NCI-H2029 treated with DMSO at 0.1 percent for 48 hours (cell line): ENCODE results near the gene SF3B5.
"Not testable (repeated sequence)": the region's sequence is repeated elsewhere in the genome, so short reads cannot be mapped to it uniquely, and the experiment has no call there.

Experiments used
- DNase-seq: peaks from one replicate; lab custom pipeline; 2025; lab: John Stamatoyannopoulos, UW

SF3B5 gene

DNA sequence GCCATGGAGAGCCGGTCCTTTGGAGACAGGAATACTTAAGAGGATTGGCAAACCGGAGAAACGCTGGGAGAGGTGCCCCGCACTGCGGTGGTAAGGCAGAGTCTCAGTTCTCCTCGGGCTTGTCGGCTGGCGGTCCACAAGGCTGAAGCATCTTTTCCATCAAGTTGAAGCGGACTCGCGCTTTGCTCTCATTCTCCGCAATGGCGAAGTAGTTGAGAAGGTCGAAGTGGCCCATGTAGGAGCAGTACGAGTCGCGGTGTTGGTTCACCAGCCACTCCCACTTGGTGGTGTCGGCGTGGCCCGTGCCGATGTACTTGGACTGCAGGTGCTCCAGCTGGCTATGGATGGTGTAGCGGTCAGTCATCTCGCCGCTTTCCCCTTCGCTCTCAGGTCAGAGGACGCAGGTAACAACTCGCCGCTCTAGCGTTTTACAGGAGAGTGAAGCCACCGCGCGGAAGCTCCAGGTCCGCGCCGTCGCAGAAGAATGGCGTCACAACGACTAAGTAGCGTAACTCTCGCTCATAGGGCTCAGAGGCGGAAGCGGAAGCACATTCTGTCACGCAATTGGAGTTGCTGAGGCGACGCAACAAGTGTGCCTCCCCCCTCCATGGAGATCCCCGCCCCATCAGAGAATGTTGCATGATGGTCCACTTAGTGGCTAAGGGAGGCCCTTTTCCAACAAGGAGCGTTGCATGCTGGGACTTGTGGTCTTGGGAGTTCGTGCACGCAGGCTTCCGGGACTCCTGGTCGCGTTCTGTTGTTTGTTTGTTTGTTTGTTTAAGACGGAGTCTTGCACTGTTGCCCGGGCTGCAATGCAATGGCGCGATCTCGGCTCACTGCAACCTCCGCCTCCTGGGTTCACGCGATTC lies at the start of gene SF3B5:
Gene SF3B5, minus strand, starts transcription at position 440 of the 869 bp plus-strand sequence. Its CDS starts 76 bp downstream, at position 364.
- DNase-seq = peak; percentile 75

DNA sequence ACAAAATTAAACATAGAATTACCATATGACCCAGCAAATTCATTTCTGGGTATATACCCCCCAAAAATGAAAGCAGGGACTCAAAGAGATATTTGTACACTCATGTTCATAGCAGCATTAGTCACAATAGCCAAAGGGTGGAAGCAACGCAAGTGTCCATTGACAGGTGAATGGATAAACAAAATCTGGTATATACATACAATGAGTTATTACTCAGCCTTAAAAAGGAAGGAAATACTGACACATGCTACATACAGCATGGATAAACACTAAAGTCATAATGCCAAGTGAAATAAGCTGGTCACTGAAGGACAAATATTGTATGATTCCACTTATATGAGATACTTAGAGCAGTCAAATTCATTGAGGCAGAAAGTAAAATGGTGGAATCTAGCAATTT lies 49.6 kb upstream of the SF3B5 start:
- DNase-seq = no peak

DNA sequence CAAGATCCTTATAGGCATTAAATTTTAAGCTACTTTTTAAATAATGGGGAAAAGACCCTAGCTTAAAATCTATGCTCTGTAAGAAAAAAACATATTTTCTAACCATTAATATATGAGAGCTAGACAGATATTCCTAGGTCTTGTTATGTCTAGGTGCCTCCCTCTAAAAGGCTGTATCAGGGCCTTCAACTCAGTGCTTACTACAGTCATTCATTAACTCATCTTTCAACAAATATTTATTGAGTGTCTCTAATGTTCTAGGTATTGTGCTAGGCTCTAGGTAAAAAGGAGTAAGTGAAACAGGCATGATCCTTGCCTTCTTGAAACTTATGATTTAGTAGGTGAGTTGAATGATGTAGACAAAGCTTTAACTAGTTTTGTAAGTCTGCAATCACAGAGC lies 48.5 kb upstream of the SF3B5 start:
- DNase-seq = no peak

DNA sequence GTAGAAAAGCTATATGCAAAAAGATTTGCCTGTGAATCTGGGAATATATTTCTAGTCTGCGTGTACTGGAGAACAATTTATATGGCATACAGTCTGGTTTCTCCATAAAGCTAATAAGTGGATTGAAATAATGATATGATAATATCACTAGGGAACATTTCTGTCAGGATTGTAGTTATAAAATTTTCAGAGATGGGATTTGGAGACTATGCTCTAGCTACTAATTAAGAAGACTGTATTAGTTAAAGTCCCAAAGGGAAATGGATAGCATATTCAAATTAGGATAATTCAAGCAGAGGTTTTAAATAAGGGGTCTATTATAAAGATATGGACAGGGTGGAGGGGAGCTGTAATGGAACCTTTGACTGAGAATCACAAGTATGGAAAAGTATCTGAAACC lies 47.7 kb upstream of the SF3B5 start:
- no peak for DNase-seq

DNA sequence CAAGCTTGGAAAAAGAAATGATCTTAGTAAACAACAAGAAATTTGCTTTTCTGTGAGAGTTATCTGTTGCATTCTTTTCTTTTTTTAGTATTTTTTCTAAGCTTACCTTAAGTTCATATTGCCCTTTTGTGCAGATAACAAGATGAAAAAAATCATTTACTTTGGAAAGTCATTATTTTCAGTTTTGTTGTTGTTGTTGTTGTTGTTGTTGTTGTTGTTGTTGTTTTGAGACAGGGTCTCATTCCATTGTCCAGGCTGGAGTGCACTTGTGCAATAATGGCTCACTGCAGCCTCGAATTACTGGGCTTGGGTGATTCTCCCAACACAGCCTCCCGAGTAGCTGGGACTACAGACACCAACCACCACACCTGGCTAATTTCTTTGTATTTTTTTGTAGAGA lies 46.1 kb upstream of the SF3B5 start:
- DNase-seq = no peak

DNA sequence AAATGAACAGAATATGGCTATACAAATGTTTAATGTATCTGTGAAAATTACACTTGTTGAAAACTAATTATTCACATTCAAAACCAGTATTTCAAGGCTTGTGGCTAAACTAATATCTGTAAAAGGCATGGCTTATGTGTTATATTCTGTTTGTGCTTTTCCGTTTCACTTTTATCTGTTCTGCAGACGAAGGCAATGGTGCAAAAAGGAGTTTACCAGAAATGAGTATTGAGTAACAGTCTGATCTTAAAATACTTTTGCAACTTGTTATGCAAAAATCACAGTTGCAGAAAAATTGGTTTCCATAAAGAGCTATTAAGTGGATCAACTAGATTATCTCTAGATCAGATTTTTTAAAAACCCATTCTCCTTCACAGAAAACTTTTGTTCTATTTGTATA lies 45.5 kb upstream of the SF3B5 start:
- no peak for DNase-seq

DNA sequence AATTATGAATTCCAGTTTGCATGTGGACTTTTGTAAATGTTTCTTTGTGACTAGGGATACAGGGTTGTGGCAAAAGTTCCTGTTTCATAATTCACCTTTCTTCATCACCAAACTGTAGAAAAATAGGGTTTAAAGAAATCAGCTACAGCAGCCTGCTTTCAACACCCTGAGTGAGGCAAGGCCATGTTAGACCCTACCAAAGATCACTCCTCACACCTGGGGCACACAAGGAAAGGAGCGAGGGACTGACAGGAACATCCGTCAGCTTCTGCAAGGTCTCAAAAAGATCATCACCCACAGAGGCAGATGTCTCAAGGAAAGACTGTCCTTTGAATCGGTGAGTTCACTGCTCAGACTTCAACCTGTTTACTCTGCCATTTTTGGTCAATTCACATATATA lies 44.4 kb upstream of the SF3B5 start:
- no peak for DNase-seq

DNA sequence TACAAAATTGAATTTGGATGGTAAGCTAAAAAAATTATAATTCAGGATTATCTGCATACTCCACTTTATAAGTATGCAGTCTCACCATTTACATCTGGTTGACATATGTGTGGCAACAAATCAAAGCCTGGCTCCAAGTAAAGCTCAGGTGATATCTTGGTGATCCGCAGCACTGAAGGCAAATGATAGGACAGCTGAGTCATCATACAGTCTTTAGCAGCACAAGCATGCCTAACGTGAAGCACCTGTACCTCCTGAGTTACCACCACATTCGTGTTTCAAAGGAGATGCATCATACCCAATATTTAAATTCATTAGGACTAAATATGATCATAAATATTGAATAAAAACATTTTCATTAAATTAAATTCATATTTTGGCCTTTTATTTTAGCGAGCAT lies 43.2 kb upstream of the SF3B5 start:
- DNase-seq = no peak

DNA sequence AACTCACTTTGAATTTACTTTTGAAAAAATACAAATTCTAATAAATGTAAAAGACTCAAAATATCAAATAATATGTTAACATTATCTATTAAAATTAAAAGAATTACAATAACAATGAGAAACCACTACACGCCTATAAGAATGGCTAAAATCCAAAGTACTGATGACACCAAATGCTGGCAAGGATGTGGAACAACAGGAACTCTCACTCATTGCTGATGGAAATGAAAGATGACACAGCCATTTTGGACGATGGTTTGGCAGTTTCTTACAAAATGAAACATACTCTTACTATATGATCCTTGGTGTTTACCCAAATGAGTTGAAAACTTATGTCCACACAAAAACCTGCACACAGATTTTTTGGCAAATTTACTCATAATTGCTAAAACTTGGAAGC lies 39.4 kb upstream of the SF3B5 start:
- no peak for DNase-seq

DNA sequence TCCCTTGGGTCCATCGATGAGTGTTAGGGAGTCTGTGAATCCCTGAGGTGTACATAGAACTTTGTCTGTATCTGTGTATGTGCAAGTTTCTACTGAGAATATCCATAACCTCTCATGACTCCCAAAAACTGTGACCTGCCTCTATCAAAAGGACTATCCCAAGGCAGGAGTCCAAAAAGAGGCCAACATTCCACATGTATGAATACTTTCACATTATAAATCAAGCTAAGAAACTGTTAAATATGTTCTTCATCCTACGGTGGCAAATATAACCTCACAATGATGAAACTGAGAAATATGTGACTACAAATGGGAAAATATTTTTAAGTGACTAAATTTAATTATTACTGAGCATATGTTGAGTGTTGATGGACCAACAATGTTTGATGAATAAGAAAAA lies 38.8 kb upstream of the SF3B5 start:
- no peak for DNase-seq

DNA sequence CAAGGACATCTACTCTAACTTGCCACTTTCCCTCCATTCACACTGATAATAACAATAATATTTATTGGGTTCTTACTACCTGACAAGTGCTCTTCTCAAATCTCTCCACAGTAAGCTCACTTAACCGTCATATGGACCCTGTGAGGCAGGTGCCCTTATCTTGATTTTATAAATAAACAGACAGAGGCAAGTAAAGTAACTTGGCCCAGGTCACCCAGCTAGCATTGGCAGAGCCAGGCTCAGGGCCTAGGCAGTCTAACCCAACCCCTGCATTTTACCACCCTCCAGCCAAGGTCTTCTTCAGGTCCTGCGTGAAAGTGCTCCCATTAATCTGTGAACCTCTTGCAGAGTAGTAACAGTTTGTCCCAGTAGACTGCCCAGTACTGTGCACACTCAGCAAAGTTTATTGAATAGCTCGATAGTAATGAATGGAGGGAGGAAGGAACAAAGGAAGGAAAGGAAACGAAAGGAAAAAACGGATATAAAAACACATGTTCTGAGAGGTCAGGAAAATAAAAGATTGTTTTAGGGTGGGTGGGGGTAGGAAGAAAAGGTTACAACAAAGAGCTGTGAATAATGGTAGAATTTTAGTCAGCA lies 38.0 kb upstream of the SF3B5 start:
- no peak for DNase-seq

DNA sequence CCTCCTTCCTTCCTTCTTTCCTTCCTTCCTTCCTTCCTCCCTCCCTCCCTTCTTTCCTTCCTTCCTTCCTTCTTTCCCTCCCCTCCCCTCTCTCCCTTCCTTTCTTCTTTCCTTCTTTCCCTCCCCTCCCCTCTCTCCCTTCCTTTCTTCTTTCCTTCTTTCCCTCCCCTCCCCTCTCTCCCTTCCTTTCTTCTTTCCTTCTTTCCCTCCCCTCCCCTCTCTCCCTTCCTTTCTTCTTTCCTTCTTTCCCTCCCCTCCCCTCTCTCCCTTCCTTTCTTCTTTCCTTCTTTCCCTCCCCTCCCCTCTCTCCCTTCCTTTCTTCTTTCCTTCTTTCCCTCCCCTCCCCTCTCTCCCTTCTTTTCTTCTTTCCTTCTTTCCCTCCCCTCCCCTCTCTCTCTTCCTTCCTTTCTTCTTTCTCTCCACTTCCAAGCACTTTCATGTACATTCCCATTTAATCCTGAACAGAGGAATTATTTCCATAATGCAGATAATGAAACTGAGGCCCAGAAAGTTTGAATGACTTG lies 36.9 kb upstream of the SF3B5 start:
- not testable (repeated sequence) for DNase-seq

DNA sequence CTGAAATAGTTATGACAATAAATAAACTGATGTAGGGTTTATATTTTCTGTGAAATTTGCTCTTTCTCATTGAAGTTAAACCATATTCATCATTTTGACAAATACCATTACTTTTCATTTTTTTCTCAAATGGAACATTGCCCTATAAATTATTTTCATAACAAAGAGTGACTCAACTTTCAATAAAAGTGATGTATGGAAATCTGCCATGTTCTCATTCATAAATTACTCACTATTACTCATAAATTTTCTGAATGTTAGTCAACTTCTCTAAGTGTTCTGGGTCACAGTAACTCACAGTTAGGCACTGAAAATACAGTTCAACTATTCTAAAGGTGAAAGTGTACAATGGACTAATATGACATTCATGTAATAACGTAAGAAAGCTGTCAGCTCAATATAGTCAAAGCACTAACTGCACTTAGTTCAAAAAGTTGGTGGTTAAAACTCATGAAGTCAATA lies 35.9 kb upstream of the SF3B5 start:
- no peak for DNase-seq

DNA sequence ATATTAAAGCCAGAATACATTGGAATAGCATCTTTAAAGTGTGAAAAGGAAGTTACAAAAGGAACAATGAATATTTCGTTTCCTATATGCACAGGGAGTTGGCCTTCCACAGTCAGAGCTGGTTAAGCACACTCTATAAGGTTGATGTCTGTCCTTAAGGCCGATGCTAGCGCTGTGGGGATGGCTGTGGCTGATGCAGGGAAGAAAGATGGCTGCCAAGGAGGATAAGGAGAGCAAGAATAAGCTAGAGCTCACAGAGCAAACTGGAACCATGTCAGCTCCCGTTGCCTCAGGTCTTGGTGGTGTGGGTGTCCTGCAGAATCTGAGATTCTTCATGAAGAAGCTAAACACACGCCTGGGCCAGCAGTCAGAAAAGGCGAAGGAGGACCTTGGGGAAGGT lies 34.1 kb upstream of the SF3B5 start:
- no peak for DNase-seq

DNA sequence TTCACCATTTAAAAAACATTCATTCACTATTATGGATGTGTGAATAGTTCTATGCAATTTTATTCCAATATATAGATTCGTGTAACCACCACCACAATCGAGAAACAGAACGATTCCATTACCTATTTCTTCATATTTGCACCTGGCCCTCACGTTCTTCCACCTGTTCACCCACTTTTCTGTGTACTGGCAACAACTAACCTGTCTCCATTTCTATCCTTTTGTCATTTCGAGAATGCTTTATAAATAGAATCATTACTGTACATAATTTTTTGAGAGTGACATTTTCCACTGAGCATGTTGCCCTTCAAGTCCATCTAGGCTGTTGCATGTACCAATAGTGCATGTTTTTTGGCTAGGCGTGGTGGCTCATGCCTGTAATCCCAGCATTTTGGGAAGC lies 31.7 kb upstream of the SF3B5 start:
- no peak for DNase-seq

DNA sequence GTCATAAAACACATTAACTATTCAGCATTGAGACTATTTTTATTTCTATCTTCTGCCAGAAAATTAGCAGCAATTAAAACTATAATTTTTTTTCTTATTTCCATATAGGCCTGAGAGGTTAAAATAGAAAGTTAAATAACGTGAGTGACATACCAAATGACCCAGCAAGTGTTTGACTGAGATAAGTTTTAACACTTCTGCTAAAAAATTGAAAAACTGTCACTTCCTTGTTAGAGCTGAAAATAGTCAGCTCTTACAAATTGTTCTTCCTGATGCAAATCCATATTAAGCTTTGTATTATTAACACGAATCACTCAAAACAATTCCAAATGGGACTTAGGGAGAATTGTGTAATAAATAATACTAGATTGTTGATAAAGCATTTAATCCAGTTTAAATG lies 28.5 kb upstream of the SF3B5 start:
- no peak for DNase-seq

DNA sequence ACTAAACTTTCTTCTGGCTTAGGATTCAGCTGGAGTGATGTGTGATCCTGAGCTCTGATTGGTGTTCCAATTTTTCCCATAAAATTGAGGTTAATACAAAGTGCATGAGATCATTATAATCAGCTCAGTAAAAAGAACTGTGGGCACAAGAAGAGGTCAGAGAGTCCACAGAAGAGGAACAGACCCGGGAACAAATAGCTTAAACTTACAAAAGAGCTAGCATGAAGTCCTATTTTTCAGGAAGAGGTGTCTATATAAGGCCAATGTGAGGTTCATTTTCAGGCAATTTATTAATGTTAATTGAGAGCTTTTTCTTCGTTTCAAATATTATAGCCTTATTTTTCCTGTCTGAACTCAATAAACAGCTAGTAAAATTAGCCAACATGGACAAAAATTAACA lies 28.0 kb upstream of the SF3B5 start:
- no peak for DNase-seq

DNA sequence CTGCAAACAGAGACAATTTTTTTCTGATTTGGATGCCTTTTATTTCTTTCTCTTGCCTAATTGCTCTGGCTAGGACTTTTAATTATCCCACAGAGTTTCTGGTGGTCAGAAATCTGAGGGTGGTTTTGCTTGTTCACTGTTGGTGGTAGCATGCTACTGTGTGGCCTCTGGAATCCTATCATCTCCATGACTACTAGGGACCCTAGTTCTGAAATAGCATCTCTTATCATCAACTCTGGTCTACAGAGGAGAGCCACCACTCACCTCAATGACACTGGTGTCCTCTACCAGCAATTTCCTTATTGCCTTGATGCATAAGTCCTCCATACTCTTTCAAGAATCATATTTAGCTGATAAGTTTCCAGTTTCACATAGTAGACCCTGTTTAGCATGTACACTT lies 27.5 kb upstream of the SF3B5 start:
- DNase-seq = no peak

DNA sequence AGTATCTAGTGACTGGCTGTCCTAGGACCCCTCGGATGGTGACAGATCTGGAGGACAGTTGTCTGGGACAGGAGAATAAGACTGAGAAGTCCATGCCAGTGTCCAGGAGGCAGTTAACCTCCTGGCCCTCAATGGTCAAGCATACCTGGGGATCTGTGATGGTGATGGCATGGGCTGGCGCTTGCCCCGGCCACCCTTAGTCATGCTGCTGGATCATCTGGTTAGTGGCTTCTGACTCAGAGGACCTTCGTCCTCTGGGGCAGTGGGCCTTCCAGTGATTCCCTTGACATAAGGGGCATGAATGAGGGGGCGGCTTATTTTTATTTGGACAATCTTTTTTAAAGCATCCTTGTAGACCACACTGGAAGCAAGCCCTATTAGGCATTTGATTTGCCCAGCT lies 24.0 kb upstream of the SF3B5 start:
- no peak for DNase-seq

DNA sequence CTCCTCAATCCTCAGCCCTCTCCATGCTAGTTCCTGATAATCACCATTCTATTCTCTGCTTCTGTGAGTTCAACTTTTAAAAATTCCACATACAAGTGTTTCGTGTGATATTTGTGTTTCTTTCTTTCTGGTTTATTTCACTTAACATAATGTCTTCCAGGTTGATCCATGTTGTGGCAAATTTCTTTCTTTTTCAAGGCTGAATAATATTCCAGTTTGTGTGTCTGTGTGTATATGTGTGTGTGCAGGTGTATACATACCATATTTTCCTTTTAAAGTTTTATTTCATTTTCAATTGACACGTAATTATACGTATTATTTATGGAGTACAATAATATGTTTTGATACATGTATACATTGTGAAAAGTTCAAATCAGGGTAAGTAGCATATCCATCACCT lies 19.8 kb upstream of the SF3B5 start:
- no peak for DNase-seq

DNA sequence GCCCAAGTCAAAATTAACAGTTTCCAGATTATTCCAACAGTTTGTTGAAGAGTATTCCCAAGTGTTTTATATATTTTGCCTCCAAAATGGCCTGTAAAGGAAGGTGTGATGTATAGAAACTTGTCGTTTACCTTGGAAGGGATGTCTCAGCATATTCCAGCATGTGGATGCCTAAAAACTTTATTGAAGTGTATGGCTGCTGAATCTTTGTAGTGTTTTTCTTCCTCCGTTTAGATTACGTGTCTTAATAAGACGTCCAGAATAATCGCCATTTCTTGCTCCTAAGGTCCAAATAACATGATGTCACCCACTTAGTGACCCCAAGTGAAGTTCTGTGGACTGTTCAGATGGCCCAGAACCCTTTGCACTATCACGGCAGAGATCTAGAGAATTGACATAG lies 18.0 kb upstream of the SF3B5 start:
- DNase-seq = no peak

DNA sequence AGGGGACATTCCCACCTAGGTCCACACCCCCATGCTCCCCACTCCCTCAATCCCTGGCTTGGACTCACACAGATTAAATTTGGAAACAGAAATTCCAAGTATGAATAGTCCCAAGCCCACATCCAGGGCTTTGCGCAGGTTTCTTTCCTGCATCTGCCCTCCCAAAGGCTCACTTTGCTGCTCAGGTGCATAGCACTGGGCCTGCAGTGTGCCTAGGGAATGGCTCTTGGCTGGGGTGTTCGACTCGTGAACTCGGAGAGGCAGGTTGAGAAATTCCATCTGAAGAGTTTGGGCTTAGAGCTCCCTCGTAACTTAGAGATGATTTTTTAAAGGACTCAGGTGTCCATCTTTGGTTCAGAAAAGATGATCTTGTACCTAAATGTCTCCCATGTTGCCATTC lies 14.8 kb upstream of the SF3B5 start:
- no peak for DNase-seq

DNA sequence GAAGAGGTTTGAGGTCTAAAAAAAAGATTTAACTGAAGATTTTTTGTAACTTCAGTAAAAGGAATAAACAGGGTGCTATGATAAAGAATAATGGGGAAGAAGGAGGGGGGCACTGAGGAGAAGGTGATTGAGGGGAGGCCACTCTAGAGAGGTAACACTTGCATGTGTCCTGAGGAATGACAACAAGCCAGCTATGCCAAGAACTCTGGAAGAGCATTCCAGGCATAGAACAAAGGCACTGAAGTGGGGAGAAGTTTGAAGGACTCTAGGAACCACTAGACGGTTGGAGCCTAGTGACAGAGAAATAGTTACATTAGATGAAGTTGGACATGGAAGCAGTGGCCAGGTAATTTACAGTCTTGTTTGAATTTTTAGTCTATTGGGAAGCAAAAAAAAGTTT lies 10.8 kb upstream of the SF3B5 start:
- DNase-seq = no peak
